ENCODE data around the gene CD40LG.

CD40LG gene

GRCh38 chrX:136697156-136697555 lies 49.2 kb downstream of the CD40LG start:
- no peak for DNase-seq (ENCODE audit: low spot score)

GRCh38 chrX:136708348-136708747 lies 60.4 kb downstream of the CD40LG start:
- peak; percentile 9 for DNase-seq (ENCODE audit: low spot score)

All from AG20443 (cell line).